Aorta (tissue), 5 donors: ENCODE results near the gene KCNQ1. TPM values are rescaled to one million over a fixed set of nuclear protein-coding genes. Genes with fewer than 3 reads are reported as not detected.

ENCODE experiments used
- ATAC-seq: fragments of 200-7000 bp; cut with Tn5 transposase; one replicate; pipeline ENCODE4 v1.9.1; 2022; ENCODE audit warnings: moderate library complexity; ENCODE audit not compliant: low FRiP score
- DNase-seq, 2 donors: peaks; one replicate each; pipeline ENCODE4 v3.0.0-alpha.2; 2020
- H3K27ac ChIP-seq, 2 donors: one replicate each; pipeline ENCODE4 v1.5.1; 2013; ENCODE audit warnings: low read length in 2 of 2, mild to moderate bottlenecking in 2 of 2, moderate library complexity in 2 of 2, control low read depth in 1 of 2, inconsistent platforms in 1 of 2, low read depth in 1 of 2
- H3K27me3 ChIP-seq, 2 donors: one replicate each; pipeline ENCODE4 v1.6.1; 2013; ENCODE audit warnings: control low read depth in 1 of 2, low read length in 1 of 2, mild to moderate bottlenecking in 1 of 2, moderate library complexity in 1 of 2; ENCODE audit not compliant: insufficient read depth in 2 of 2, control insufficient read depth in 1 of 2
- H3K36me3 ChIP-seq, 2 donors: one replicate each; pipeline ENCODE4 v1.6.1; 2013; ENCODE audit warnings: control low read depth in 1 of 2, low read length in 1 of 2, mild to moderate bottlenecking in 1 of 2; ENCODE audit not compliant: insufficient read depth in 2 of 2, control insufficient read depth in 1 of 2
- H3K4me1 ChIP-seq, 2 donors: one replicate each; pipeline ENCODE4 v1.6.1; 2013; ENCODE audit warnings: low read length in 2 of 2, control low read depth in 1 of 2, mild to moderate bottlenecking in 1 of 2, moderate library complexity in 1 of 2; ENCODE audit not compliant: insufficient read depth in 2 of 2, control insufficient read depth in 1 of 2
- H3K4me3 ChIP-seq, 2 donors: one replicate each; pipeline ENCODE4 v1.5.1; 2013; ENCODE audit warnings: low read length in 2 of 2, control low read depth in 1 of 2, mild to moderate bottlenecking in 1 of 2
- H3K9me3 ChIP-seq: one replicate; pipeline ENCODE4 v1.6.1; 2013; ENCODE audit warnings: mild to moderate bottlenecking, low read length; ENCODE audit not compliant: control insufficient read depth
- WGBS, 2 donors: extraction: QIAGEN DNeasy Blood & Tissue Kit; methylation state at CpG; one replicate each; pipeline ENCODE4 v1.1.7; 2013; 5-methylcytosine and 5-hydroxymethylcytosine counted together
- intact Hi-C, 2 donors: fragments of 100-400 bp; cut with DNase I; formaldehyde crosslinking; loops; one replicate each; pipeline versions ENCODE4 v1.14.2 to v1.15.0; 2022
- polyA plus RNA-seq, 2 donors: library from polyadenylated mRNA; stranded (reverse); fragments of 200-250 nt; gene quantifications; one replicate each; pipeline ENCODE4 v1.2.3, GENCODE V29; 2013
- total RNA-seq, 2 donors: library from RNA; stranded (reverse); fragmentation: NEBNext Ultra II Directional; extraction: Animal tissue kit (Norgen Biotek cat#: 25700); gene quantifications; one replicate each; pipeline ENCODE4 v1.2.1, GENCODE V29; 2021
- donor health status: healthy with polysubstance abuse.
- donor health status: Bipolar disorder and iron deficiency.
- donor health status: DM: no; HTN: no; CAD: no.
- donor health status: DM: no; HTN: no; CAD: no.
- donor health status: DM: yes; HTN: yes; CAD: no.

Gene KCNQ1
- total and polyA plus RNA-seq, 4 donors = 0.67 to 11.5 (median 5.8) TPM

GRCh38 chr11:2529636-2530035 is 84.8 kb downstream of the KCNQ1 start:
- 78 to 79% methylated on average over 14 of the region's 14 CpGs for WGBS, 2 donors
- Histone ChIP-seq H3K27me3 (no peaks in the 10 kb centered on the region), H3K9me3 (no peaks in the 10 kb centered on the region), H3K27ac (no peak overlapping the region), H3K4me3 (no peak overlapping the region), H3K4me1 (no peaks in the 10 kb centered on the region), H3K36me3 (no peaks in the 10 kb centered on the region)
- intact Hi-C loops = loop anchor here in 1 of 2 donors (2.0 to 10.0 kb wide), 2 partner anchors 101 to 565 kb away; no protein-coding TSS in a partner anchor
- ATAC-seq = no peak
- DNase-seq = peak; percentile 24 to 38

- Histone ChIP-seq H3K27me3 (no peaks in the 10 kb centered on the region), H3K4me1 (no peaks in the 10 kb centered on the region), H3K27ac (no peak overlapping the region), H3K4me3 (no peak overlapping the region), H3K9me3 (no peaks in the 10 kb centered on the region), H3K36me3 (no peaks in the 10 kb centered on the region)
- WGBS, 2 donors = 83 to 84% methylated on average over 17 of the region's 17 CpGs
- intact Hi-C loops = loop anchor here in 1 of 2 donors (2.0 to 10.0 kb wide), 2 partner anchors 101 to 565 kb away; no protein-coding TSS in a partner anchor
- DNase-seq (peak; percentile 44 to 64), ATAC-seq (no peak)
Observed at GRCh38 chr11:2530131-2530854, 85.5 kb downstream of the KCNQ1 start.

- Histone ChIP-seq H3K27me3 (no peaks in the 10 kb centered on the region), H3K36me3 (no peaks in the 10 kb centered on the region), H3K27ac (no peak overlapping the region), H3K4me3 (no peak overlapping the region), H3K9me3 (no peaks in the 10 kb centered on the region), H3K4me1 (no peaks in the 10 kb centered on the region)
- ATAC-seq = no peak
- 78 to 83% methylated on average over 10 of the region's 10 CpGs for WGBS, 2 donors
- intact Hi-C loops = loop anchor here in 1 of 2 donors (2.0 to 10.0 kb wide), 2 partner anchors 102 to 564 kb away; no protein-coding TSS in a partner anchor
- DNase-seq = peak; percentile 42 to 65
Observed at GRCh38 chr11:2530855-2531200, 86.0 kb downstream of the KCNQ1 start.

- H3K4me3 ChIP-seq = no peak overlapping the region
- intact Hi-C loops = loop anchor here in 1 of 2 donors (2.0 to 10.0 kb wide), 2 partner anchors 103 to 563 kb away; no protein-coding TSS in a partner anchor
- H3K27me3 ChIP-seq = no peaks in the 10 kb centered on the region
- 38% methylated on average over 14 of the region's 14 CpGs for WGBS, 2 donors
- H3K27ac ChIP-seq = no peak overlapping the region
- no peaks in the 10 kb centered on the region for H3K36me3 ChIP-seq
- no peaks in the 10 kb centered on the region for H3K9me3 ChIP-seq
- peak; percentile 82 to 91 for DNase-seq
- H3K4me1 ChIP-seq = no peaks in the 10 kb centered on the region
- ATAC-seq = peak; percentile 77
Observed at GRCh38 chr11:2531277-2531986, 86.6 kb downstream of the KCNQ1 start.

GRCh38 chr11:2531987-2532703 is 87.3 kb downstream of the KCNQ1 start:
- Histone ChIP-seq H3K36me3 (no peaks in the 10 kb centered on the region), H3K27ac (no peak overlapping the region), H3K4me3 (no peak overlapping the region), H3K27me3 (no peaks in the 10 kb centered on the region), H3K4me1 (no peaks in the 10 kb centered on the region), H3K9me3 (no peaks in the 10 kb centered on the region)
- intact Hi-C loops = loop anchor here in 1 of 2 donors (1.0 to 10.0 kb wide), 3 partner anchors 103 to 563 kb away; no protein-coding TSS in a partner anchor
- DNase-seq = peak; percentile 59 to 73
- 73 to 81% methylated on average over 21 of the region's 21 CpGs for WGBS, 2 donors
- no peak for ATAC-seq

GRCh38 chr11:2532704-2533586 is 88.1 kb downstream of the KCNQ1 start:
- Histone ChIP-seq H3K27ac (no peak overlapping the region), H3K36me3 (no peaks in the 10 kb centered on the region), H3K9me3 (no peaks in the 10 kb centered on the region), H3K4me1 (no peaks in the 10 kb centered on the region), H3K4me3 (no peak overlapping the region), H3K27me3 (no peaks in the 10 kb centered on the region)
- intact Hi-C loops = loop anchor here (1.0 to 10.0 kb wide), 3 partner anchors 355 to 562 kb away; no protein-coding TSS in a partner anchor
- ATAC-seq (peak; percentile 91), DNase-seq (peak; percentile 94 to 98)
- WGBS, 2 donors = 17 to 19% methylated on average over 43 of the region's 43 CpGs

- intact Hi-C loops = loop anchor here (1.0 to 10.0 kb wide), 2 partner anchors 356 to 561 kb away; no protein-coding TSS in a partner anchor
- Histone ChIP-seq H3K9me3 (no peaks in the 10 kb centered on the region), H3K27me3 (no peaks in the 10 kb centered on the region), H3K36me3 (no peaks in the 10 kb centered on the region), H3K4me3 (no peak overlapping the region), H3K4me1 (no peaks in the 10 kb centered on the region), H3K27ac (no peak overlapping the region)
- 63 to 72% methylated on average over 22 of the region's 22 CpGs for WGBS, 2 donors
- peak; percentile 84 to 91 for DNase-seq
- no peak for ATAC-seq
Observed at GRCh38 chr11:2533587-2534133, 88.9 kb downstream of the KCNQ1 start.
